ENCODE results near the gene UNC119. TPM values are rescaled to one million over a fixed set of nuclear protein-coding genes. Genes with fewer than 3 reads are reported as not detected.
A peak's percentile ranks its signal among the peaks of the same experiment; 100 is the strongest.

The UNC119 gene
- polyA plus RNA-seq, 3 donors, result 77.5 to 189 (median 80.2) TPM

- Histone ChIP-seq H3K9me3 (replicated peaks in 1 of 2; ENCODE audit: control insufficient read depth in 1 of 2, insufficient read depth in 1 of 2, low read length in 2 of 2) (no peaks in the 10 kb centered on the region), H2AFZ (ENCODE audit: insufficient read depth, low read depth, low read length, poor library complexity, severe bottlenecking) (no peak overlapping the region), H3K4me1 (ENCODE audit: control insufficient read depth in 1 of 2, insufficient read depth in 2 of 2, low read length in 2 of 2) (peaks cover 0 to 5% of the 10 kb centered on the region in 2 donors), H4K20me1 (ENCODE audit: insufficient read depth, low read length) (no peaks in the 10 kb centered on the region), H3K27me3 (ENCODE audit: control insufficient read depth in 2 of 2, insufficient read depth in 2 of 2, low read length in 2 of 2) (no peaks in the 10 kb centered on the region), H3K79me2 (ENCODE audit: insufficient read depth, low read length) (no peaks in the 10 kb centered on the region), H3K4me3 (replicated peaks in 1 of 3; ENCODE audit: low read depth in 2 of 3, low read length in 3 of 3) (no peak overlapping the region), H3K4me2 (replicated peaks; ENCODE audit: extremely low read depth, low read length, poor library complexity, severe bottlenecking) (no peak overlapping the region), H3K9ac (ENCODE audit: insufficient read depth, low read length, poor library complexity, severe bottlenecking) (no peak overlapping the region), H3K36me3 (replicated peaks in 1 of 2; ENCODE audit: control insufficient read depth in 1 of 2, insufficient read depth in 2 of 2, low read length in 2 of 2) (no peaks in the 10 kb centered on the region), H3K27ac (ENCODE audit: low read depth in 1 of 2, low read length in 2 of 2) (no peak overlapping the region)
- Mint-ChIP-seq H3K36me3 (no peaks in the 10 kb centered on the region), H3K9me3 (peaks cover 0 to 4% (median 0%) of the 10 kb centered on the region in 7 donors), H3K4me1 (peaks cover 9% of the 10 kb centered on the region), H3K4me3 (no peak overlapping the region), H3K27ac (peak overlapping the region in 1 of 7 donors; percentile 38), H3K27me3 (ENCODE audit: low read depth in 3 of 3) (peaks cover 0 to 11% (median 10%) of the 10 kb centered on the region in 3 donors)
- no peak for DNase-seq
- 98% methylated on average over 13 of the region's 21 CpGs for WGBS (ENCODE audit: insufficient coverage)
- intact Hi-C loops (cut with micrococcal nuclease), result no loop called here
- no peak for TF ChIP-seq CTCF (IDR thresholded peaks at IDR 0.05)
Measured at GRCh38 chr17:28521311-28522085, 30.9 kb downstream of the UNC119 start.

DNA sequence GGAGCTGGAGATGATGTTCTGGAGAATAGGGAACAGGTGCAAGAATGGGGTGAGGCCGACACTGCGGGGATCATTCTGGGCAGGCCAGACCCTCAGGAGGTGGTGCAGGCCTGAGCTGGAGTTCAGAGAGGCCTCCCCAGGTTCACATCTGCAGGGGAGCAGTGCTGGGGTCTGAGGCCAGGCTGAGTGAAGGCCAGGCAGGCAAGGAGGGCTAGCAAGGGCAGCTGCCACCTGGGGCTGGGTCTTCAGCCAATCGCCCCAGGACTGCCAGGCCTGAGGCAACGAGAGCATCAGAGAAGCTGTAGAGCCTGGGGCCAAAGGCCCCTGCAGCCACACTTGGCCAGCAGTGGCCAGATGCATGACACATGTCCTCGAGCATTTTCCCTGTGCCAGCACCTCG is 31.7 kb downstream of the UNC119 start:
- Mint-ChIP-seq H3K27me3 (ENCODE audit: low read depth in 3 of 3) (peaks cover 0 to 10% (median 8%) of the 10 kb centered on the region in 3 donors), H3K27ac (peak overlapping the region in 1 of 7 donors; percentile 19), H3K9me3 (peaks cover 0 to 6% (median 2%) of the 10 kb centered on the region in 7 donors), H3K4me1 (peaks cover 9% of the 10 kb centered on the region), H3K4me3 (no peak overlapping the region), H3K36me3 (no peaks in the 10 kb centered on the region)
- H3K27me3 ChIP-seq (ENCODE audit: control insufficient read depth in 2 of 2, insufficient read depth in 2 of 2, low read length in 2 of 2), result no peaks in the 10 kb centered on the region
- no peak overlapping the region for H3K4me3 ChIP-seq (replicated peaks in 1 of 3; ENCODE audit: low read depth in 2 of 3, low read length in 3 of 3)
- no peaks in the 10 kb centered on the region for H4K20me1 ChIP-seq (ENCODE audit: insufficient read depth, low read length)
- intact Hi-C loops (cut with micrococcal nuclease), result no loop called here
- TF ChIP-seq CTCF (IDR thresholded peaks at IDR 0.05), result no peak
- peaks cover 0 to 5% of the 10 kb centered on the region in 2 donors for H3K4me1 ChIP-seq (ENCODE audit: control insufficient read depth in 1 of 2, insufficient read depth in 2 of 2, low read length in 2 of 2)
- H2AFZ ChIP-seq (ENCODE audit: insufficient read depth, low read depth, low read length, poor library complexity, severe bottlenecking), result no peak overlapping the region
- H3K9me3 ChIP-seq (replicated peaks in 1 of 2; ENCODE audit: control insufficient read depth in 1 of 2, insufficient read depth in 1 of 2, low read length in 2 of 2), result no peaks in the 10 kb centered on the region
- H3K9ac ChIP-seq (ENCODE audit: insufficient read depth, low read length, poor library complexity, severe bottlenecking), result no peak overlapping the region
- H3K79me2 ChIP-seq (ENCODE audit: insufficient read depth, low read length), result no peaks in the 10 kb centered on the region
- no peaks in the 10 kb centered on the region for H3K36me3 ChIP-seq (replicated peaks in 1 of 2; ENCODE audit: control insufficient read depth in 1 of 2, insufficient read depth in 2 of 2, low read length in 2 of 2)
- DNase-seq, result no peak
- WGBS (ENCODE audit: insufficient coverage), result 75% methylated on average over 6 of the region's 6 CpGs
- no peak overlapping the region for H3K27ac ChIP-seq (ENCODE audit: low read depth in 1 of 2, low read length in 2 of 2)
- H3K4me2 ChIP-seq (replicated peaks; ENCODE audit: extremely low read depth, low read length, poor library complexity, severe bottlenecking), result no peak overlapping the region

All from CD14-positive monocyte (primary cell).